HL-60/S4 treated with retinoic acid at 250 ng/mL for 4 days and 3 days (cell line): ENCODE data around the gene DEPDC1B.
"Not testable (repeated sequence)": the region's sequence is repeated elsewhere in the genome, so short reads cannot be mapped to it uniquely, and the experiment has no call there.

Experiments used
- in situ Hi-C: fragments of 300-500 bp; cut with MboI; formaldehyde crosslinking; loops from 2 replicates; pipeline ENCODE4 v1.7.0; 2022; ENCODE audit warnings: low sequenced_read_pairs

The DEPDC1B gene

GRCh38 chr5:60594715-60595477 lies 105.1 kb downstream of the DEPDC1B start:
- in situ Hi-C loops = no loop called here

- in situ Hi-C loops = no loop called here
These were observed 109.8 kb downstream of the DEPDC1B start for GRCh38 chr5:60590172-60590571.

GRCh38 chr5:60587312-60587711 lies 112.7 kb downstream of the DEPDC1B start:
- in situ Hi-C loops = not testable (repeated sequence)

- in situ Hi-C loops = no loop called here
These were observed 113.6 kb downstream of the DEPDC1B start for GRCh38 chr5:60586307-60586901.

- in situ Hi-C loops = no loop called here
These were observed 114.3 kb downstream of the DEPDC1B start for GRCh38 chr5:60585618-60586017.

- in situ Hi-C loops = no loop called here
These were observed 115.7 kb downstream of the DEPDC1B start for GRCh38 chr5:60584304-60584703.

GRCh38 chr5:60583616-60584015 lies 116.3 kb downstream of the DEPDC1B start:
- in situ Hi-C loops = no loop called here

- in situ Hi-C loops = no loop called here
These were observed 121.7 kb downstream of the DEPDC1B start for GRCh38 chr5:60578315-60578714.

- in situ Hi-C loops = no loop called here
These were observed 122.8 kb downstream of the DEPDC1B start for GRCh38 chr5:60577116-60577515.

GRCh38 chr5:60576425-60576824 lies 123.5 kb downstream of the DEPDC1B start:
- in situ Hi-C loops = no loop called here

- in situ Hi-C loops = no loop called here
These were observed 131.3 kb downstream of the DEPDC1B start for GRCh38 chr5:60568646-60569045.

- in situ Hi-C loops = no loop called here
These were observed 136.2 kb downstream of the DEPDC1B start for GRCh38 chr5:60563696-60564324.

GRCh38 chr5:60553291-60553690 lies 146.7 kb downstream of the DEPDC1B start:
- in situ Hi-C loops = not testable (repeated sequence)

GRCh38 chr5:60551829-60552228 lies 148.1 kb downstream of the DEPDC1B start:
- in situ Hi-C loops = no loop called here

- in situ Hi-C loops = no loop called here
These were observed 148.7 kb downstream of the DEPDC1B start for GRCh38 chr5:60551250-60551649.

- in situ Hi-C loops = no loop called here
These were observed 149.7 kb downstream of the DEPDC1B start for GRCh38 chr5:60550311-60550710.

- in situ Hi-C loops = no loop called here
These were observed 150.1 kb downstream of the DEPDC1B start for GRCh38 chr5:60549841-60550240.
